NCI-H510A (cell line): ENCODE results near the gene NDUFAF3.
"Not testable (repeated sequence)": the region's sequence is repeated elsewhere in the genome, so short reads cannot be mapped to it uniquely, and the experiment has no call there.

Source experiments
- DNase-seq: peaks from one replicate; lab custom pipeline; 2025; lab: John Stamatoyannopoulos, UW

NDUFAF3 gene

DNA sequence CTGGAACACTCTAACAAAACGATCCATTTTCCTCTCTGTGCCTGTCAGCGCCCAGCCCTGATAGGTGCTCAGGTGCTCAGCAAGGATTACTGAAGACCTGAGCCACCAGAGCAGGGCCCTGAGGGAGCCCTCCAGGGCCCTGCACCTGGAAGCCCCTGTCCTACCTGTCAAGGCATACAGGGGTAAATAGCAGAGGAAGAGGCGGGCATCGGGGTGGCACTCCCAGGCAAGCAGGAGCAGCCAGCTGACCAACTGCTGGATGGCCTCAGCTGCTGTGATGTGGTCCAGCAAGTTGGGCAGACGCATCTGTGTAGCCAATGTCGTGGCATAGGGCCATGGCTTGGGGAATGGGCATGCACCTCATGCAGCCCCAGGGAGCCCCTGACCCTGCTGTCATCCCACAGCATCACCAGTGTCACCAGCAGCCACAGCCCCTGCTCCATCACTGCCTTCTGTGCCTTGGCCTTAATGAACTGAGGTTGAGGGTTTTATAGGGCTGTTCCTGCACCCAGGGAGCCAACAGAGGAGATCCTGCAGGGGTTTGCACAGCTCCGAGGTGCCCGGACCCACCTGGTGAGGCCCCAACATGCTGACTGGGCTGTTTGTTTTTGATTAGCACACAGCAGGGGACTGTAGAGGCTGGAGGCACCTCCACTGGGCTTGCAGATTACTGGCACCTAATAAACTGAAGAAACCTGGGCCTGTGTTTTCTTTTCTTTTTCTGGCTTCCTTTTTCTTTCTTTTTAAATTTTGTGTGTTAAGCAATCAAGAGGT lies 22.6 kb upstream of the NDUFAF3 start:
- peak; percentile 44 for DNase-seq

- no peak for DNase-seq
These were observed 20.8 kb upstream of the NDUFAF3 start for GRCh38 chr3:49001155-49001554.

DNA sequence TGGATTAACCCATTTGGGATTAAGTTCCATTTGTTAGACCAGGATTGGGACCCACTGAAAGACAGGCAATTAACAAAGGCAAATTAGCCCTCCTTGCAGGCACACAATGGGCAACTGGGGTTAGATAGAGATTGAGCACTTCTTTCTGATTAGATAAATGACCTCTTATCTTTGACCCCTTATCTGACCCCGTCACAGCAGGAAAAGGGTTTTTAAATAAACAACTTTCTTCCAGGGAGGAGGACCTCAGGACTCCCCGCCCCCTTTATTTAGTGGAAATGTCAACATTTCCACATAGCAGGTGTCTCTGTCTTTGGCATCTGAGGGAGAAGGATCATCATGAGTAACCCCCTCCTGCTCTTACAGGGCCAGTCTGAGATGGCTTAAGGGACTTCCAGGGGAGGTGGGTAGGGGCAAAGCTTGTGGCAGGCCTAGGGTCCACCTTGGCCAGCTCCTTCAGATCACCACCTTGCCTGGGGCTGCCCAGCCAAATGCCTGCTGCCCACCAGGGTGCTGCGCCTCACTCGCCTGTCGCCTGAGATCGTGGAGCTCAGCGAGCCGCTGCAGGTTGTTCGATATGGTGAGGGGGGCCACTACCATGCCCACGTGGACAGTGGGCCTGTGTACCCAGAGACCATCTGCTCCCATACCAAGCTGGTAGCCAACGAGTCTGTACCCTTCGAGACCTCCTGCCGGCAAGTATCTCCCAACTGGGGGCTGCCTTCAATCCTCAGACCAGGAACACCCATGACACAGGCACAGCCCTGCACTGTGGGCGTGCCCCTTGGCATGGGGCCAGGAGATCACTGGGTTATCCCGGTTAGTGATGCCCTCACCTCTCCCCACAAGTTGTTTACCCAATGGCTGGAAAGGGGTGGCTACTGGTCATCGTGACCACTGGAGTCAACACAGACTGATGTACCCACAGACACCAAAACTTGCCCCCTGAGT lies 17.3 kb upstream of the NDUFAF3 start:
- no peak for DNase-seq

GRCh38 chr3:49005303-49005680 lies 16.6 kb upstream of the NDUFAF3 start:
- no peak for DNase-seq

GRCh38 chr3:49005998-49006397 lies 15.9 kb upstream of the NDUFAF3 start:
- DNase-seq = no peak

DNA sequence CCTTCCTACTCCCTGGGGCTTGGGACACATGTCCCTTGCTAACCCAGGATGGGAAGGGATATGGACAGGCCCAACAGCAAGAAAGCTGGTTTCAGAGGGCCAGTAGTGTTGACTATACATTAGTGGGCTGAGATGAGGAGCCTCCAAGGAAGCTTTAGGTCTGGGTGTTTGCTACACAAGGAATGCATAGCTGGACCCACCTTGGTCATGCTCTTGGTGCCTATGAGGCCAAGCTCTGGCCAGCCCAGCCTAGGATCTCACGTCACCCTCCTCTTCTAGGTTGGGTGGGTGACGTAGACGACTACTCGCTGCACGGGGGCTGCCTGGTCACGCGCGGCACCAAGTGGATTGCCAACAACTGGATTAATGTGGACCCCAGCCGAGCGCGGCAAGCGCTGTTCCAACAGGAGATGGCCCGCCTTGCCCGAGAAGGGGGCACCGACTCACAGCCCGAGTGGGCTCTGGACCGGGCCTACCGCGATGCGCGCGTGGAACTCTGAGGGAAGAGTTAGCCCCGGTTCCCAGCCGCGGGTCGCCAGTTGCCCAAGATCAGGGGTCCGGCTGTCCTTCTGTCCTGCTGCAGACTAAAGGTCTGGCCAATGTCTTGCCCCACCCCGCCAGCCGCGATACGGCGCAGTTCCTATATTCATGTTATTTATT lies 15.4 kb upstream of the NDUFAF3 start:
- no peak for DNase-seq

DNA sequence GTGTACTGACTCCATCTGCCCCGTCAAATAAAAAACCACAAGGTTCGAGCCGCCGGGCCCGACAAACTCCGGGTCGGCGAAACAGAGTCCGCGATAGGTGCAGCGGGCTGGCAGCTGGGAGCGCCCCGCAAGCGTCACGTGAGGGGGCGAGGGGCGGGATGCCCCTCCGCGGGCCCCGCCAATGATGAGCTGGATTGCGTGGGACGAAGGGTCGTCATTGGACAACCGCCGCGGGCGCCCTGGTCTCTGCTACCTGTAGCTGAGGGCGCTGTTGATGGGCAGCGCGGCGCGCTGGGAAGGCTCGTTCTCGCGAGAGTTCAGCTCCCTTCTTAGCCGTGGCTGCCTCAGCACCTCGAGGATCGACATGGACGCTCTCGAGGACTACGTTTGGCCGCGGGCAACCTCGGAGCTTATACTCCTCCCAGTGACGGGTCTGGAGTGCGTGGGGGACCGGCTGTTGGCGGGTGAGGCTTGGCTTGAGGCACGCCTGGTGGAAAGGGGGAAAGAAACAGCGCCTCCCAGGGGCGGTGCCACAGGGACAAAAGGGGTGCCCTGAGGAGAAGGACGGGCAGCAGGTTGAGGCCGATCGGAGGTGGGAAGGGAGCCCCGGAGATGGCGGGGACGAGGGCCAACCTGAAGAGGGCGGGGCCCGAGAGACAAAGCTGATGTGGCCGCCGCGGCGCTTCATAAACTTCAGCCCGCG lies 14.7 kb upstream of the NDUFAF3 start, which contains the start of gene WDR6:
Gene WDR6 (plus strand): TSS at position 324 of the 703 bp plus-strand sequence. CDS start 41 bp downstream, at position 365.
- DNase-seq = peak; percentile 87

GRCh38 chr3:49007771-49008528 lies 14.0 kb upstream of the NDUFAF3 start:
- DNase-seq = peak; percentile 56

- not testable (repeated sequence) for DNase-seq
These were observed 13.3 kb upstream of the NDUFAF3 start for GRCh38 chr3:49008627-49009026.

DNA sequence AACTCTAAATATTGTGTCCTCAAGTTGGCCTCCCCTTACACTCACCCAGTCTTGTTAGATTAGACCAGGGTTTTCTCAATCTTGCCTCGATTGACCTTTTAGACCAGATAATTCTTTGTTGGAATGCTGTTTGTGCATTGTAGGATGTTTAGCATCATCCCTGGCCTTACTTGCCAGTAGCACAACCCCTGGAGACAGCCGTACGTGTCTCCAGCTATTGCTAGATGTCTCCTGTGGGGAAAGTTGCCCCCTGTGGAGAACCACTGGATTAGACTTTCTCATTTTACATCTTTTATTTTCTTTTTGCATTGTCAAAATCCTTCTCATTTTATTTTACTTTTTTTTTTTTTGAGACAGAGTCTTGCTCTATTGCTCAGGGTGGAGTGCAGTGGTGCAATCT lies 12.5 kb upstream of the NDUFAF3 start:
- DNase-seq = no peak

DNA sequence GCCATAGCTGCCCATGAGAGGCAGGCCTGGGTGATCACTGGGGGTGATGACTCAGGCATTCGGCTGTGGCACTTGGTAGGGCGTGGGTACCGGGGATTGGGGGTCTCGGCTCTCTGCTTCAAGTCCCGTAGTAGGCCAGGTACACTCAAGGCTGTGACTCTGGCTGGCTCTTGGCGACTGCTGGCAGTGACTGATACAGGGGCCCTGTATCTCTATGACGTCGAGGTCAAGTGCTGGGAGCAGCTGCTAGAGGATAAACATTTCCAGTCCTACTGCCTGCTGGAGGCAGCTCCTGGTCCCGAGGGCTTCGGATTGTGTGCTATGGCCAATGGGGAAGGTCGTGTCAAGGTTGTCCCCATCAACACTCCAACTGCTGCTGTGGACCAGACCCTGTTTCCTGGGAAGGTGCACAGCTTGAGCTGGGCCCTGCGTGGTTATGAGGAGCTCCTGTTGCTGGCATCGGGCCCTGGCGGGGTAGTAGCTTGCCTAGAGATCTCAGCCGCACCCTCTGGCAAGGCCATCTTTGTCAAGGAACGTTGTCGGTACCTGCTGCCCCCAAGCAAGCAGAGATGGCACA lies 9.4 kb upstream of the NDUFAF3 start:
- DNase-seq = no peak

DNA sequence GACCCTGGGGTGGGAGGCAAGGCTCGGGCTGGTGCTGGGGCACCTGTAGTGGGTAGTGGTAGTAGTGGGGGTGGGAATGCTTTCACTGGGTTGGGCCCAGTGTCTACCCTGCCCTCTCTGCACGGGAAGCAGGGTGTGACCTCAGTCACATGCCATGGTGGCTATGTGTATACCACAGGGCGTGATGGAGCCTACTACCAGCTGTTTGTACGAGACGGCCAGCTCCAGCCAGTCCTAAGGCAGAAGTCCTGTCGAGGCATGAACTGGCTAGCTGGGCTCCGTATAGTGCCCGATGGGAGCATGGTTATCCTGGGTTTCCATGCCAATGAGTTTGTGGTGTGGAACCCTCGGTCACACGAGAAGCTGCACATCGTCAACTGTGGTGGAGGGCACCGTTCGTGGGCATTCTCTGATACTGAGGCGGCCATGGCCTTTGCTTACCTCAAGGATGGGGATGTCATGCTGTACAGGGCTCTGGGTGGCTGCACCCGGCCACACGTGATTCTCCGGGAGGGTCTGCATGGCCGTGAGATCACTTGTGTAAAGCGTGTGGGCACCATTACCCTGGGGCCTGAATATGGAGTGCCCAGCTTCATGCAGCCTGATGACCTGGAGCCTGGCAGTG lies 8.7 kb upstream of the NDUFAF3 start:
- no peak for DNase-seq

- DNase-seq = no peak
These were observed 7.9 kb upstream of the NDUFAF3 start for GRCh38 chr3:49013738-49014660.

GRCh38 chr3:49015072-49015471 lies 6.8 kb upstream of the NDUFAF3 start:
- DNase-seq = no peak

- no peak for DNase-seq
These were observed 6.2 kb upstream of the NDUFAF3 start for GRCh38 chr3:49015765-49016164.

GRCh38 chr3:49016414-49017228 lies 5.3 kb upstream of the NDUFAF3 start:
- no peak for DNase-seq

DNA sequence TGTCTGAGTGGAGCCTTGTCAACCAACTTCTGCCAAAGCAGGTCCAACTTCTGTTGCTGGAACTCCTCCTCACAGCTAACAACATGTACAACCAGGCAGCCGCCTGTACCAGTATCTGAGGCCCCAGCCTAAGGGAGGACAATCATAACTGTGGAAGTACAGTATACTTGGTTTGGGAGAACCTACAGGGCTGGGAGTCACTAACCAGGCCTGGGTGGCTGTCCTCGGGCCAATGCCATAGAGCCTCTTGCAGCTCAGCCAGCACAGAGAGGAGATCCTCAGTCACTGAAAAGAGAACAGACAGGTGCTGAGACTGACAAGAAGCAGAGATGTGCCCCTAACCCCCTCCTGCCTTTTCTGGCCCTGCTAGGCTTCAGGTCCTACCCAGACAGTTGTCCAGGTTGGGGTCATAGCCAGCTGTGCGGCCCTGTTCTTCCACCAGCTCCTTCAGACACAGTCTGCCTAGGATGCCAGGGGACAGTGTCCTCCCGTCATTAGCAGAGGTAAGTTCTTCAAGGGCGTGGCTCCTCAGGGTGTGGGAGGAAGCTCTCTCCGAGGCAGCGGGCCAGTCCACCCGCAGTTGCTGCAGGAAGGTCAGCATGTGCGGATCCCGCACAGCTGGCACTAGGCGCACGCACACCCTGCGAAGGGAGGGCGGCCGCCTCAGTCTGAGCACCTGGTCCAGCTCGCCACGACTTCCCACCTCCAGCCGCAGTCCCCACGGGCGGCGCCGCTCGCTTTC lies 4.5 kb upstream of the NDUFAF3 start:
- no peak for DNase-seq
